SK-N-SH treated with all-trans-retinoic acid at 6 μM for 48 hours (cell line): ENCODE results near the gene USP17L25.
"Not testable (repeated sequence)": the region's sequence is repeated elsewhere in the genome, so short reads cannot be mapped to it uniquely, and the experiment has no call there.

Source experiments
- ARNTL ChIP-seq: fragments of 450-650 bp; formaldehyde crosslinking; IDR thresholded peaks from 2 replicates; pipeline ENCODE4 v1.5.0; 2020; ENCODE audit warnings: low read depth, mild to moderate bottlenecking, moderate library complexity, borderline replicate concordance
- CREB5 ChIP-seq: fragments of 250-450 bp; sonication (Bioruptor Pico); IDR thresholded peaks from 2 replicates; pipeline ENCODE4 v1.5.1; 2020; ENCODE audit warnings: low read depth, mild to moderate bottlenecking, moderate library complexity
- CSDC2 ChIP-seq: fragments of 250-450 bp; sonication (Bioruptor Pico); IDR thresholded peaks from 2 replicates; pipeline ENCODE4 v1.5.0; 2020; ENCODE audit warnings: mild to moderate bottlenecking, moderate library complexity
- CSRNP3 ChIP-seq: fragments of 250-450 bp; sonication (Bioruptor Pico); IDR thresholded peaks from 2 replicates; pipeline ENCODE4 v1.5.1; 2021; ENCODE audit warnings: mild to moderate bottlenecking, moderate library complexity
- GLIS3 ChIP-seq: fragments of 250-450 bp; sonication (Bioruptor Pico); IDR thresholded peaks from 2 replicates; pipeline ENCODE4 v1.5.0; 2020; ENCODE audit warnings: mild to moderate bottlenecking, moderate library complexity
- ISL1 ChIP-seq: fragments of 250-450 bp; sonication (Bioruptor Pico); IDR thresholded peaks from 2 replicates; pipeline ENCODE4 v2.1.2; 2022; ENCODE audit warnings: mild to moderate bottlenecking, moderate library complexity
- POU6F1 ChIP-seq: fragments of 250-450 bp; sonication (Bioruptor Pico); IDR thresholded peaks from 2 replicates; pipeline ENCODE4 v1.8.0; 2021; ENCODE audit warnings: low read depth, mild to moderate bottlenecking, moderate library complexity, borderline replicate concordance
- RARB ChIP-seq: fragments of 250-450 bp; sonication (Bioruptor Pico); IDR thresholded peaks from 2 replicates; pipeline ENCODE4 v1.8.0; 2021; ENCODE audit warnings: mild to moderate bottlenecking, moderate library complexity
- SNAI2 ChIP-seq: fragments of 250-450 bp; sonication (Bioruptor Pico); IDR thresholded peaks from 2 replicates; pipeline ENCODE4 v1.5.0; 2020; ENCODE audit warnings: mild to moderate bottlenecking, moderate library complexity
- TSHZ2 ChIP-seq: fragments of 250-450 bp; sonication (Bioruptor Pico); IDR thresholded peaks from 2 replicates; pipeline ENCODE4 v1.5.0; 2020; ENCODE audit warnings: mild to moderate bottlenecking, moderate library complexity
- ZC3H10 ChIP-seq: fragments of 250-450 bp; sonication (Bioruptor Pico); IDR thresholded peaks from 2 replicates; pipeline ENCODE4 v1.5.1; 2021; ENCODE audit warnings: mild to moderate bottlenecking, moderate library complexity
- ZFP30 ChIP-seq: fragments of 450-650 bp; formaldehyde crosslinking; IDR thresholded peaks from 2 replicates; pipeline ENCODE4 v1.5.0; 2022; ENCODE audit warnings: mild to moderate bottlenecking, moderate library complexity
- TF ChIP-seq, protein P1 (sequence below): fragments of 250-450 bp; sonication (Bioruptor Pico); IDR thresholded peaks from 2 replicates; pipeline ENCODE4 v1.8.0; 2020; ENCODE audit warnings: mild to moderate bottlenecking, moderate library complexity, borderline replicate concordance

- not testable (repeated sequence) for TF ChIP-seq TSHZ2 (CRISPR knock-in tag); CSRNP3 (CRISPR knock-in tag); RARB (CRISPR knock-in tag); CREB5; GLIS3 (CRISPR knock-in tag); POU6F1 (CRISPR knock-in tag); ISL1 (CRISPR knock-in tag); SNAI2; ARNTL (CRISPR knock-in tag); ZC3H10 (CRISPR knock-in tag); ZFP30; CSDC2
- TF ChIP-seq, protein P1, sequence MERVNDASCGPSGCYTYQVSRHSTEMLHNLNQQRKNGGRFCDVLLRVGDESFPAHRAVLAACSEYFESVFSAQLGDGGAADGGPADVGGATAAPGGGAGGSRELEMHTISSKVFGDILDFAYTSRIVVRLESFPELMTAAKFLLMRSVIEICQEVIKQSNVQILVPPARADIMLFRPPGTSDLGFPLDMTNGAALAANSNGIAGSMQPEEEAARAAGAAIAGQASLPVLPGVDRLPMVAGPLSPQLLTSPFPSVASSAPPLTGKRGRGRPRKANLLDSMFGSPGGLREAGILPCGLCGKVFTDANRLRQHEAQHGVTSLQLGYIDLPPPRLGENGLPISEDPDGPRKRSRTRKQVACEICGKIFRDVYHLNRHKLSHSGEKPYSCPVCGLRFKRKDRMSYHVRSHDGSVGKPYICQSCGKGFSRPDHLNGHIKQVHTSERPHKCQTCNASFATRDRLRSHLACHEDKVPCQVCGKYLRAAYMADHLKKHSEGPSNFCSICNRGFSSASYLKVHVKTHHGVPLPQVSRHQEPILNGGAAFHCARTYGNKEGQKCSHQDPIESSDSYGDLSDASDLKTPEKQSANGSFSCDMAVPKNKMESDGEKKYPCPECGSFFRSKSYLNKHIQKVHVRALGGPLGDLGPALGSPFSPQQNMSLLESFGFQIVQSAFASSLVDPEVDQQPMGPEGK: not testable (repeated sequence)
These were observed 33.1 kb downstream of the USP17L25 start, which contains the start of gene USP17L30 for GRCh38 chr4:9362829-9363228.
